GM23248 (cell line): Measurements from ENCODE around the gene LRFN3.
"Not testable (repeated sequence)": the region's sequence is repeated elsewhere in the genome, so short reads cannot be mapped to it uniquely, and the experiment has no call there.

Experiments used
- EZH2 ChIP-seq: fragments of 200-600 bp; sonication (generic); IDR thresholded peaks from 2 replicates; pipeline ENCODE4 v1.6.1; 2018; ENCODE audit warnings: antibody characterized with exemption, mild to moderate bottlenecking; ENCODE audit not compliant: insufficient read depth, poor library complexity, severe bottlenecking
- EZH2phosphoT487 ChIP-seq: fragments of 200-600 bp; sonication (generic); IDR thresholded peaks from 2 replicates; pipeline ENCODE4 v1.6.1; 2018; ENCODE audit warnings: antibody characterized with exemption, moderate library complexity, mild to moderate bottlenecking, low read depth; ENCODE audit not compliant: insufficient read depth

GRCh38 chr19:35980997-35981396 lies 44.8 kb downstream of the LRFN3 start:
- not testable (repeated sequence) for TF ChIP-seq EZH2phosphoT487, EZH2
